SHP77 (cell line): ENCODE results near the gene TMC2.

Experiments used
- DNase-seq, 2 experiments: peaks; one replicate each; lab custom pipeline; 2025; lab: John Stamatoyannopoulos, UW

Gene TMC2

GRCh38 chr20:2626853-2627541 is 90.6 kb downstream of the TMC2 start:
- peak; percentile 18 to 20 for DNase-seq

DNA sequence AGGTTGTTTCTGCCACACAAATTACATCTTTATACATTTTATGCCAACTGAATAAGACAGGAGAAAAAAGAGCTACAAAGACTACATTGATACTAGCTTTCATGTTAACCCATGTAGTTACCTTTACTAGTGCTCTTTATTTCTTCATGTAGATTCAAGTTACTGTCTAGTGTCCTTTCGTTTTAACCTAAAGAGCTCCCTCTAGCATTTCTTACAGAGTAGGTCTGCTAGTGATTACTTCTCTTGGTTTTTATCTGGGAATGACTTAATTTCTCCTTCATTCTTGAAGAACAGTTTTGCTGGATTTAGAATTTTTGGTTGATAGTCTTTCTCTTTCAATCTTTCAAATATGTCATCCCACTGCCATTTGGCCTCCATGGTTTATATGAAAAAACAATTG is 94.9 kb downstream of the TMC2 start:
- DNase-seq: no peak

DNA sequence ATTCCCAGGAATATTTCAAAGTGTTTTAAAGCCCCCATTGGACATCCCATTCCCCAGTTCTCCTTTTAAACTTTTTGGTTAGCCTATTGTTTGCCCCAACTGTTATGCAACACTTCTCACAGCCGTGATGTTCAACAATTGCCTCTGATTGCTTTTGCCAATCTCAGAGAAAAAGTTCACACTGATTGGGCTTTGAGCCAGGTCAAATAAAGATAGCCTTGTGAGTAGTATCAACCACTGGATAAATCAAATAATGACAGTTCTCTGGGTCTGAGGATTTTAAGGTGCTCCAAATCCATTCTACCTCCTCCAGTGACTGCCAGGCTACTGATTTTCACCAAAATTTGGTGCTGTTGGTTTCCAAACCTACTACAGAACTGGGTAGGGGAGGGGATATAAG is 97.0 kb downstream of the TMC2 start:
- DNase-seq: no peak

- no peak for DNase-seq
Measured at GRCh38 chr20:2637246-2637645, 100.9 kb downstream of the TMC2 start.

DNA sequence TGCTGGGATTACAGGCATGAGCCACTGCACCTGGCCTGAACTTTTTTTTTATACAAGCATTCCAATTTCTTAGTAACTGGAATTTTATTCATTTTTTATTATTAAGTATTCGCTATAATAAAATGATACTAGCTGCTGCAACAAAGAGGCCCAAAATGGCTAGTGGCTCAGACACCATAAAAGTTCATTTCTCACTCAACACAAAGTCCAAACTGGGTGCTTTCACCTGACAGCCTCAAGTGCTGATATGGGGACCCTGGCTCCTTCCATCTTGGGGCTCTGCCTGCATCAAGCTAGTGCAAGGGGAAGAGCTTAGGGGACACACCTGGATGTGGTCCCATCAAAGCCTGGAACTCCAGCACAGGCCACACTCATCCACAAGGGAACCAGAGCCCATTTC is 103.9 kb downstream of the TMC2 start:
- DNase-seq: no peak

DNA sequence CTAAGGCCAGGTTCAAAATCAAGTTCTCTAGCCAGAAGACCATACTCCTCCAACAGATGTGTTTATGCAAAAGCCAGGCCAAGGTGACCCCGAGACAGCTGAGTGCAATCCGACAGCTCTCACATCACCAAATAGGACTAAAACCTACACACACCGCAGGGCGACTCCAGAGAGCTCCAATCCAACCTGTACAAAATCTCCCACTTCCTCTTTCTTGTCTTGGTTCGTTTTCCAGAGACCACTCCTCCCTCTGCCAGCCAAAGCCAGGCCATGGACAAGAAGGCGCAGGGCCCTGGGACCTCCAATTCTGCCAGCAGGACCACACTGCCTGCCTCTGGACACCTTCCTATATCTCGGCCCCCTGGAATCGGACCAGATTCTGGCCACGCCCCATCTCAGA is 104.5 kb downstream of the TMC2 start:
- DNase-seq: no peak

- DNase-seq: no peak
Measured at GRCh38 chr20:2643708-2644107, 107.3 kb downstream of the TMC2 start.

DNA sequence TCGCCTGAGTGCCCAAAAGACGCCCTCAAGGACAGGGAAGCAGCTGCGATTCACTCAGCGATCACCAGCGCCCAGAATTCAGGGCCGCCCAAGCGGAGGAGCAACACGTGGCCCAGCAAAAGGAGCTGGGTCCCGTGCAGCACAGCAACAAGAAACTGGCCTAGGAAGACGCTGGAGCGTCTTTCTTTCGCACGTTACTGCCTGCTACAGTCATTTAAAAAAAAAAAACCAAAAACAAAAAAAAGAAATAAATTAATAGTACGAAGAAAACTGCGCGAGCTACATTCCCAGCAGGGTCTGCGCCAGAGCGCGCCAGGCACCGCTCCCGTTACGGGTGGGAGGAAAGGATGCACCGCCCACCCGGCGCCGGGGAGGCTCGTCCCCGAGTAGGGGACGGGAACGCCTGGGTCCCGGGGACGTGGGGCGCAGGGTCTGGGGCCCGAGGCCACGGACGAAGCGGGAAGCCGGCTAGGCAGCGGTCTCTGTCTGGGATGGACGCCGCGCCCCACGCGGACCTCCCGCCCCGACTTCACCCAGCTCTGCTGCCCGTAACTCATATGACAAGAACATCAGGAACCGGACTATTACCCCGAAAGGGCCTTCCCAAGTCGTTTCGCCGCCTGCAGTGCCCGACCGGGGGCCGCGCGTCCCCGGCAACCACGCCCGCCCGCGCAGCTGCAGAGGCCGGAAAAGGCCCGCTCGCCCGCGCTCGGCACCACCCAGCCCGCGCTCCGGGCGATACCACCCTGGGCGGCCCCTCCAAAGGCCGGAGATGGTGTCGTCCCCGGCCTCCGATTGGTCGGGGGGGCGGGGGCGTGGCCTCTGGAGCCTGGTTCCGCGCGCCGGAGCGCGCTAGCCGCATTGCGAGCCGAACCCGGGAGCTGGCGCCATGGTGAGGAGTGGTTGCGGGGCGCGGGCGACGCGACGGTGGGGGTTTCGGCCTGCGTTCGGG is 115.7 kb downstream of the TMC2 start, which contains the start of gene NOP56:
TSS of gene NOP56 (plus strand) at position 861 of the 952 bp plus-strand sequence. CDS start at position 890, 29 bp downstream.
- DNase-seq: peak; percentile 92 to 93

GRCh38 chr20:2652724-2653555 is 116.6 kb downstream of the TMC2 start:
- peak in 1 of 2 experiments; percentile 61 for DNase-seq

GRCh38 chr20:2653556-2654383 is 117.4 kb downstream of the TMC2 start:
- DNase-seq: no peak

- no peak for DNase-seq
Measured at GRCh38 chr20:2654384-2654822, 118.0 kb downstream of the TMC2 start.

- no peak for DNase-seq
Measured at GRCh38 chr20:2654831-2655230, 118.5 kb downstream of the TMC2 start.

DNA sequence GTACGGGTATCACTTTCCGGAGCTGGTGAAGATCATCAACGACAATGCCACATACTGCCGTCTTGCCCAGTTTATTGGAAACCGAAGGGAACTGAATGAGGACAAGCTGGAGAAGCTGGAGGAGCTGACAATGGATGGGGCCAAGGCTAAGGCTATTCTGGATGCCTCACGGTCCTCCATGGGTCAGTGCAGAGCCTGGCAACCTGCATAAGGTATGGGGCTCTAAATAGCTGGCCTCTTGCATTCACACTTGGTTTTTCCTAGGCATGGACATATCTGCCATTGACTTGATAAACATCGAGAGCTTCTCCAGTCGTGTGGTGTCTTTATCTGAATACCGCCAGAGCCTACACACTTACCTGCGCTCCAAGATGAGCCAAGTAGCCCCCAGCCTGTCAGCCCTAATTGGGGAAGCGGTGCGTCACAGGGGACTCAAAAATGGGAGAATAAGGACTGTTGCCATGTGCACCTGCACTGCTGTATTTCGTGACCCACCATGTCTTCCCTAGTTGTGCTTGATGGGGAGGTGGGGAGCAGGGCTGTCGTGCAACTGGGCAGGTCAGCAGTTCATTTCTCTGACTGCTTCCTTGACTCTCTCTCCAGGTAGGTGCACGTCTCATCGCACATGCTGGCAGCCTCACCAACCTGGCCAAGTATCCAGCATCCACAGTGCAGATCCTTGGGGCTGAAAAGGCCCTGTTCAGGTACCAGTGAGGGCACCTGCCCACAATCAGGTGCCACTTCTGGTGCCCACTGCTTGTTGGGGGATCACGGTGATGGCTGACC is 119.2 kb downstream of the TMC2 start:
- no peak for DNase-seq

GRCh38 chr20:2656471-2657117 is 120.2 kb downstream of the TMC2 start:
- no peak for DNase-seq

DNA sequence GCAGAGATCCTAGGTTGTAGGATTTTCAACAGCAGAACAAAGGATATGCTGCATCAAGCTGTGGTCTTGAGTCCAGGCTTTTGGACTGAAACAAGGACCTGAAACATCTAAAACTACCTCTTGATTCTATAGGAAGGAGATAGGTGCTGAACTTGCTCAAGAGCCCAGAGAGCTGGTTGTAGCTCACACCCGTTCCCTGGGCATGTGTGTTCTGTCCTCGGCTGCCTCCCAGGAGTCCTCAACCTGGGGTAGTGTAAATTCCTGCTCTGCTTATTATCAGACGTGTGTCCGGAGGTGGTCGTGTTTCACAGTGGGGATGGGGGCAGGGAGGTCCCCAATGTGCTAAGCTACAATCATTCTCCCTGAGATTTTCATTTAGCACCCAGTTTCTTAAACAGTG is 120.9 kb downstream of the TMC2 start:
- no peak for DNase-seq

DNA sequence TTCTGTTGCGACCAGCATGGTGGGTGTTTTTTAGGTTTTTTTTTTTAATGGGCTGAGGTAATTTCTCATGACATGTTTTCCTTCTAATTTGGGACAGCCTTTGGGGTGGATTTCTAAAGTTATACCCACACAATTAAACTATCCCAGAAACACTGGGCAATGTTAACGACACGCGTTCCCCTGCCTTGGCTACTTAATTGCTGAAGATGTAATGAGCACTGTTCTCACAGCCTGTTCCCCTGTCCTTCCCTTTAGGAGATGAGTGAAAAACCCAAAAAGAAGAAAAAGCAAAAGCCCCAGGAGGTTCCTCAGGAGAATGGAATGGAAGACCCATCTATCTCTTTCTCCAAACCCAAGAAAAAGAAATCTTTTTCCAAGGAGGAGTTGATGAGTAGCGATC is 121.3 kb downstream of the TMC2 start:
- DNase-seq: no peak

- no peak for DNase-seq
Measured at GRCh38 chr20:2658414-2659354, 122.3 kb downstream of the TMC2 start.

DNA sequence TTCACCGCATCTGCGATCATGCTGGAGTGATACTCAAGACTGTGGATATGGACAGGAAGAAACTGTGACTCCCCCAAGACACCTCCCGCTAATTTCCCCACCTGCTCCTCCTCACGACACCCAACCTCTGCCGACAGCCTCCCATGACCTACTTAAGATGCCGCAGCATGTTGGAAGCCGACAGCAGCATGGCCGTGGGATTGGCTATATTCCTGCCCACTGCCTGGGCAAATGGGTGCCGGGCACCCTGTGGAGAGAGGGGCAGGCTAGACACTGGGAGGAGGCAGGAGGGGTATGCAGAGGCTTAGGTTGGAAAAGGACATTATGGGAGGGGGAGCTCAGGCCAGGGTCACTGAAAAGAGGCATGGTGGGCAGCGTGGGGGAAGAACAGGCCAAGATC is 123.2 kb downstream of the TMC2 start:
- DNase-seq: no peak
